Measurements from ENCODE around the gene RUVBL1. TPM values are rescaled to one million over a fixed set of nuclear protein-coding genes. Genes with fewer than 3 reads are reported as not detected.

The RUVBL1 gene
- total RNA-seq, 1 donor from 2014 or later = 17.0 TPM

Other genes starting within 250 kb of the RUVBL1 start
- 1.3 TPM for gene KBTBD12, start 208.6 kb downstream of the RUVBL1 start, total RNA-seq
- gene SEC61A1, start 71.4 kb downstream of the RUVBL1 start, total RNA-seq = 183 TPM
- gene EEFSEC, start 29.7 kb upstream of the RUVBL1 start, total RNA-seq = 15.3 TPM

Data from upper lobe of right lung (tissue), 1 donor.